ENCODE data around the gene ALCAM.

DNA sequence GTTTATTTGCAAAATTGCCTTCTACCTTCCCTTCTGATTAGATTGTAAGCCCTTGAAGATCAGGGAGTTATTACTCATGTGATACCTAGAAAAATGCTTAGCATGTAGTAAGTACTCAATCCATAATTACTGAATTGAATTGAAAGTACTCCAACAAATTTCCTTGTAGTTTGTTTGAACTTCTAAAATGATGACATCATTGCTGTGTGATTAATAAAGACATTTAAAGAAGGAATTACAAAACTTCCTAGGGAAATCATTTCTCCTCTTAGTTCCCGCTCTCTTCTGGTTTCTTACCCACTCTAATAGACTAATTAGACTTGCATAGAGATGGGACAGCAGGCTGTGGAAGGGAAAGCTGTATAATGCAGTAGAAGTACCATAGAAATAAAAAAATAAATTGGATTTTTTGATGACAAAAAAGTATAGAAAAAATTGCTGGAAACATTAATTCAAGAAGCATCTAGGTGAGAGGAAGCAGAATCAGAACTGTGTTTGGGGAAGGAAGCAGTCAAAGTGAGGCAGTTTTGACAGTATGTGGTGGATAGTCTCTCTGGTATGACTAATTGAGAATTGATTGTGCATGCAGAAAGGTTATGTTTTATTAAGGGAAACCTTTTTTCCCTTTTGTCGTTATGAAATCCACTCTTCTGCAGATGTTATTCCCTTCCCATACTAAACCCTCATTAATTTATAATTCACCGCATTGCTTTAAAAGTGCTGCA lies 93.0 kb downstream of the ALCAM start:
- TF ChIP-seq RAD21 (conservative IDR thresholded peaks at IDR 0.05) (no peak), CTCF (IDR thresholded peaks at IDR 0.05; ENCODE audit: poor library complexity, severe bottlenecking) (no peak), EZH2 (IDR thresholded peaks at IDR 0.05; ENCODE audit: borderline replicate concordance, insufficient read depth, low read length, poor library complexity, severe bottlenecking) (no peak), REST (IDR thresholded peaks at IDR 0.05; ENCODE audit: borderline replicate concordance) (no peak), POLR2AphosphoS5 (IDR thresholded peaks at IDR 0.05) (no peak), SMC3 (conservative IDR thresholded peaks at IDR 0.05; ENCODE audit: poor library complexity) (no peak), TAF1 (IDR thresholded peaks at IDR 0.05; ENCODE audit: low read depth) (no peak)

Measured in neural cell (in vitro differentiated cells).